HG03135 (cell line): Measurements from ENCODE around the gene NR1D1.

Source experiments
- ATAC-seq: cut with Tn5 transposase; IDR thresholded peaks from one replicate; pipeline ENCODE4 v1.9.1; 2021; ENCODE audit warnings: mild to moderate bottlenecking, moderate library complexity; ENCODE audit not compliant: unreplicated experiment

Gene NR1D1

GRCh38 chr17:40063901-40064531 lies 36.4 kb downstream of the NR1D1 start:
- no peak for ATAC-seq

GRCh38 chr17:40063187-40063771 lies 37.1 kb downstream of the NR1D1 start:
- ATAC-seq = peak; percentile 28

- ATAC-seq = peak; percentile 61
Measured at GRCh38 chr17:40062329-40063186, 37.8 kb downstream of the NR1D1 start, which contains the start of gene THRA. Gene THRA (plus strand): TSS chr17:40062965. CDS start chr17:40074489, 11,524 bp downstream.

DNA sequence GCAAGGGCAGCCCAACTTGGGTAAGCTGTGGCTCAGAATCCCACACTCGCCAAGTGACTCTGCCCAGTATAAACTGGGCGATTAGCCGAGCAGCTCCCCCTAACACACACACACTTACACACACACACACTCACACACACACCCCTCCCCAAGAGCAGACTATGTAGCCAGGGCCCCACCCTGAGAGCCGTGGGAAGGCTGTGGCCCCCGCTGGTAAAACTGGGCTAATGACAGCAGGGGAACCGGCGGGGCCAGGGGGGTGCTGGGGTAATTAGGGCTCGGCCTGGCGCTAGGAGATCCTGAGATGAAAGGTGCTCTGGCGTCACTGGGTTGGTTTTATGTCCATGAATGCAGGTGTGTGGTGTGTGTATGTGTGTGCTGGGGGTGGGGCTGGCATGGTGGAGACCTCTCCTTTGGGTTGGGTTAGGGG lies 38.8 kb downstream of the NR1D1 start:
- ATAC-seq = no peak

- no peak for ATAC-seq
Measured at GRCh38 chr17:40060887-40061608, 39.3 kb downstream of the NR1D1 start.

- no peak for ATAC-seq
Measured at GRCh38 chr17:40059729-40060475, 40.5 kb downstream of the NR1D1 start.

- no peak for ATAC-seq
Measured at GRCh38 chr17:40058865-40059264, 41.5 kb downstream of the NR1D1 start.

DNA sequence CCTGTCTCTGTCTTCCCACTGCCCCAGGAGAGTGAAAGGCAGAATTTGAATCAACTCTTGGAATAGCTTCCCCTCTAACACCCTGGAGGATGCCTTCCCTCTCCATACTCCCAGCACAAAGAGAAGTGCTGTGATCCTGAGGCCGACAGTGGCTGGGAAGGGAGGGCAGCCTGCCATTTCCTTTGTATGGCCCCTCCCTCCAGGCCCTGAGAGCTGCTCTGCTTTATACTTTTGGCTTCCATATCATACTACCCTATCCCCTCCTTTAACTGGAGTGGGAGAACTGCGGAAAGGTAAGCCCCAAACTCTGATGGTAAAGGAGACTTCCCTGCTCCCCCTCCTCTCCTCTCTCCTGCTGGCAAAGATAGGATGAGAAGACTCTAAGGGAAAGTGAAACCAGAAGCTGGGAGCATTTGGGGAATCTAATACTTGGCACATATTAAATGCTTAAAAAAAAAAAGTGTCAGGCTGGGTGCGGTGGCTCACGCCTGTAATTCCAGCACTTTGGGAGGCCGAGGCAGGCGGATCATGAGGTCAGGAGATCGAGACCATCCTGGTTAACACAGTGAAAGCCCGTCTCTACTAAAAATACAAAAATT lies 42.1 kb downstream of the NR1D1 start:
- ATAC-seq = no peak

DNA sequence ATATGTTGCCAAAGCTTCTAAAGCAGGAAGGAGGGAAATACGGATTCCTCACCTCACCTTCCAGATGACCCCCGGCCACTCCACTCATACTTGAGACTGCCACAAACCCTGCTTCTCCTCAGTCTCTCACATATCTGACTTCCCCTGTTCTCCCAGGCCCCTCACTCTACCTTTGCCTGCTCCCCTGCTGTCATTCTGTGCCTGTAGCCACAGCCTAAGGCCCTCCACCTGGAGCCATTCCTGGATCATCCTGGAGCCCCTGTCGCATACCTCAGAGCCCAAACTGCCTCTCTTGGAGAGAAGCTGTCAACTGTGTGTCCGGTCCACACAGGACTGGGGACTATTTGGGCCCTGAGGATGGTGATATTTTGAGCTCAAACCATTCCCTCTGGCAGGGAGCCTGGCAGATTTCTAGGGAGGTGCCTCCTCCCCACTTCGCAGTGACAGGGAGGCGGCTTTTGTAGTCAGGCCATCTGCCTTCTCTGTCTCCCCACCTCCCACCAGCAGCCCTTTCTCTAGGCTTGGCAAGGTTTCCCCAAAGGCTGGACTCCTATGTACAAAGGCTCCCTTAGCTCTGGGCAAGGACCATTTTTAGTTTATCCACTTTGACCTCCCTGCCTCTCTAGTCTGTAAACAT lies 43.9 kb downstream of the NR1D1 start:
- ATAC-seq = no peak
